ENCODE results near the gene RCAN3.

- TF ChIP-seq POLR2A (IDR thresholded peaks at IDR 0.05) (no peak), CTCF (IDR thresholded peaks at IDR 0.05) (no peak)
Measured at GRCh38 chr1:24557711-24558131, 55.1 kb downstream of the RCAN3 start.

Data from Peyer's patch (tissue), 4 donors.